Activated CD4-positive, alpha-beta T cell treated with anti-CD3 and anti-CD28 coated beads, Interleukin-10, Interleukin-2, amounts not matched to agents 100 ng/mL and 50 ng/mL, durations not matched to agents 16 hours and 8 hours (primary cell): Measurements from ENCODE around the gene STAT2.
"Not testable (repeated sequence)": the region's sequence is repeated elsewhere in the genome, so short reads cannot be mapped to it uniquely, and the experiment has no call there.

Experiments used
- DNase-seq: peaks from one replicate; pipeline ENCODE4 v3.0.0-alpha.2; 2020

STAT2 gene

DNA sequence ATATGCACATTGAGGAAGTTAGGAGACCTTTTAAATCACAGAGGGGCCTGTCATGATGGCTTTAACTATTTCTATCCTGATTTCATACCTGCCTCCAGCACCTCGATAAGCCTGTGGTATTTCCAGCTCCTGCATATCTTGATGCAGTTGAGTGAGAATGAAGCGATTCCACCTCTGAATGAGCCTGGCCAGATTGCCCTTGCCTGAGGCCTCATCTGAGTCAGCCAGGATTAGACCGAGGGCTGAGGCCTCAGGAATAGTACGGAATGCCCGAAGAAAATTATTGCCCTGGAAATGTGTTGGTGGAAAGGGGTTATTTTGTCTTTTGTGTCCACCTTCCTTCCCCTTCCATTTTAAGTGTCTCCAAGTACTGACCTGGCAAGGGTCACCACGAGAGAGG, 35.7 kb downstream of the STAT2 start:
- DNase-seq, result no peak

DNA sequence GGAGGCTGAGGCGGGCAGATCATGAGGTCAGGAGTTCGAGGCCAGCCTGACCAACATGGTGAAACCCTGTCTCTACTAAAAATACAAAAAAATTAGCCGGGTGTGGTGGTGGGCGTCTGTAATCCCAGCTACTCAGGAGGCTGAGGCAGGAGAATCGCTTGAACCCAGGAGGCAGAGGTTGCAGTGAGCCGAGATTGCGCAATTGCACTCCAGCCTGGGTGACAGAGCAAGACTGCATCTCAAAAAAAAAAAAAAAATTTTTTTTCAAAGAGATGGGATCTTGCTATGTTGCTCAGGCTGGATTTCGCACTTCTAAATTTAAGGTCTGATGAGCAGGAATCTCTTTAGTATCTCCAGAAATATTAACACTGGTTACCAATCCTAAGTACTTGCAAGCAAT, 38.3 kb downstream of the STAT2 start:
- DNase-seq, result not testable (repeated sequence)

DNA sequence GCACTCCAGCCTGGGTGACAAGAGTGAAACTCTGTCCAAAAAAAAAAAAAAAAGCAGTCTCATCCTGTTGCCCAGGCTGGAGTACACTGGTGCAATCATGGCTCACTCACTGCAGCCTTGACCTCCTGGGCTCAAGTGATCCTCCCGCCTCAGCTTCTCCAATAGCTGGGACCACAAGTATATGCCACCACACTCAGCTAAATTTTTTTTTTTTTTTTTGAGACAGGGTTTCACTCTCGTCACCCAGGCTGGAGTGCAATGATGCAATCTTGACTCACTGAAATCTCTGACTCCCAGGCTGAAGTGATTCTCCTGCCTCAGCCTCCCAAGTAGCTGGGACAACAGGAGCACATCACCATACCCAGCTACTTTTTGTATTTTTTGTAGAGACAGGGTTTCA, 38.9 kb downstream of the STAT2 start:
- peak; percentile 20 for DNase-seq

DNA sequence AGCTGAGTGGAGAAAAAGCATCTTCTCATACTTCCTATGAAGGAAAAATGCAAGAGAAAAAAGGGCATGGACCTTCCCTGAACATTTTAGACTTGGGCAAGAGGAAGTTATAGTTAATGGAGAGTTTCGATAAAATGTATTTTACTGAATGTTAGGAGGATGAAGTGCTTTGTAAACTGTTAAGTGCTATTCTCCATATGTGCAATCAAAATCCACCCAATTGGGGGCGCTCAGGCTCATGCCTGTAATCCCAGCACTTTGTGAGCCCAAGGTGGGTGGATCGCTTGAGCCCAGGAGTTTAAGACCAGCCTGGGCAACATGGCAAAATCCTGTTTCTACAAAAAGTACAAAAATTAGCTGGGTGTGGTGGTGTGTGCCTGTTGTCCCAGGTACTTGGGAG, 42.2 kb downstream of the STAT2 start:
- DNase-seq, result no peak

DNA sequence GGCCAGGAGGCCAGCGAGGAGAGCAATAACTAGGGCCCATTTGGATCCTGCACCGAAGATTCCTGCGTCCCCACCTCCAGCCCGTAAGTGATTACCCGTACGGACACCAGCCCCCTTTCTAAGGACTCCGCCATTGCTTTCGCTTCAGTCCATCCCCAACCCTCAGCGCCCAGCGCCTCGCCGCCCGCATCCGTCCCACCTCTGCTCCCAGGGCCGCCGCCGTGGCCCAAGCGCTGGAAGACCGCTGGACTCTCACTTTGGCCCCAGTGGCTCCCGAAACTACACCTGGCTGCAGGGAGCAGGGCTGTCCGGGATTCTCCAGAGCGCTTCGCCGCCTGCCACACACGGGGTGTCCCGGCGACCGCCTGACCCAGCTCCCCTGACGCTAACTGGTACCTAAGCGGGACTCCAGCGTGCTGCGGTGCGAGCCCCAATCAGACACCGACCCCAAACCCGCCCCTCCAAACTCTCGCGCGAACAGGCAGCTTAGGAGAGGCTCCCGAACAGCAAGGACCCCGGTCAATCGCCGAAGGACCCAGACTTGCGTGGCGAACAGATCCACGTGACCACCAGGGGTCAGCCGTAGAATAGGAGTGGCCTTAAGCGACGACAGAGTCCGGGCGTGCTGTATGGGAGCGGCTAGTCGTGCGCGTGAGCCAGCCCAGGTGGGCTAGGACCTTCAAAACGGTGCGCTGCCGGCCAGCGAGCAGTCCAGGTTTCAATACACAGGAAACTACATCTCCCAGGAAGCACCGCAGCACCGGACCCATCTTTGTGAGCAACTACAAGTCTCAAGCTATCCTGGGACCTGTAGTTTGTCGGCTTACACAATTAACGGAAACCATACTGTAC, 44.1 kb downstream of the STAT2 start, which contains the start of gene CNPY2:
TSS of gene CNPY2 (minus strand) at position 367 of the 852 bp plus-strand sequence. CDS start 771 bp downstream, outside the sequence.
- peak; percentile 98 for DNase-seq

DNA sequence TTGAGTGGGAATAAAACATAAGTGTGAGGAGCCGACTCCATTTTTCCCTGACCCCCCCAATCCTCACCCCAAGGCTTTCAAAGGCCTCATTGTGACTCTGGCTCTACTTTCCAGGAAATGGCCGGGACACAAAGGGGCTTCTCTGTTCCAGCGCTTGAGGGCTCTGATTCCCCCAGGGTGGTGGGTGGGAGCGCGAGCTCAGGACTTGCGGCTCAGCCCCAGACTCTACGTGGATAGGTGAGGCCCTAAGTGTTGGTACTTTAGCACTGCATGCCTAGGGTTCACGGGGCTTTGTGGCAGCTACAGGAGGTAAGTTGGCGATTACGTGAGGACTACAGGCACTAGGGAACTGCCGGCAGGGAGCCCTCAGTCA, 44.7 kb downstream of the STAT2 start:
- DNase-seq, result no peak

DNA sequence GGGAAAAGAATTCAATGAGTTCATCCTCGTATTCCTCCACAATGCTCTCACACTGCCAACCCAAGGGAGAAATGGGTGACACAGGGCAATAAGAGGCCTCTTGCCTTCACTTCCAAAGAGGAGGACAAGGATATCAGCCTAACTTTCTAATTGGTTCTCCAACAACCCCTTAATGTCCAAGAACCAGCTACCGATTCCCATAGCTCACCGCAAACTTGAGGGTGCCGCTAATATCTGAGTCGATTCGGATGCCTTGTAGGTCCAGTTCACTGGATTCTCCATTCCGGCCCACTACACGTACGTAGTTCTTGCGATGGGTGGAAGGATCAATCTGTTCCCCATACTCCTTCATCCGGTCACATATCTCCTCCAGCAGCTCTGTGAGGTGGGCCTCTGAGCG, 48.9 kb downstream of the STAT2 start:
- DNase-seq, result no peak

DNA sequence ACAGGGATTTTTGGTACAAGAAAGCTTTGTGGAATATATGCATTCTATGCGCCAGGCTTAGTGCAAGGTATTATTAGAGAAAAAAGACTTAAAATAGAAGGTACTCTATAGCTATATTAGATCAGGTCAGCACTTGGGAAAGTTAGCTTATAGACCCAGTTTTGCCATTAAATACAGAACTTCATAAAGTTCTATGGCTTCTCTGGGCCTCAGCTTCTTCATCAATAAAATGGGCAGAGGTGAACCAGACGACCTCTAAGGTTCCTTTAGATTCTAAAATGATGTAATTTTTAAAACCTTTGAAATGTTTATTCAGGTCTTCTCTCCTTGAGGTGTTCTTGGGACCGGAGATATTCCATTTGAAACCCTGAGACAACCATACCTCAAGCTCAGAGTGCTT, 51.2 kb downstream of the STAT2 start:
- DNase-seq, result no peak

DNA sequence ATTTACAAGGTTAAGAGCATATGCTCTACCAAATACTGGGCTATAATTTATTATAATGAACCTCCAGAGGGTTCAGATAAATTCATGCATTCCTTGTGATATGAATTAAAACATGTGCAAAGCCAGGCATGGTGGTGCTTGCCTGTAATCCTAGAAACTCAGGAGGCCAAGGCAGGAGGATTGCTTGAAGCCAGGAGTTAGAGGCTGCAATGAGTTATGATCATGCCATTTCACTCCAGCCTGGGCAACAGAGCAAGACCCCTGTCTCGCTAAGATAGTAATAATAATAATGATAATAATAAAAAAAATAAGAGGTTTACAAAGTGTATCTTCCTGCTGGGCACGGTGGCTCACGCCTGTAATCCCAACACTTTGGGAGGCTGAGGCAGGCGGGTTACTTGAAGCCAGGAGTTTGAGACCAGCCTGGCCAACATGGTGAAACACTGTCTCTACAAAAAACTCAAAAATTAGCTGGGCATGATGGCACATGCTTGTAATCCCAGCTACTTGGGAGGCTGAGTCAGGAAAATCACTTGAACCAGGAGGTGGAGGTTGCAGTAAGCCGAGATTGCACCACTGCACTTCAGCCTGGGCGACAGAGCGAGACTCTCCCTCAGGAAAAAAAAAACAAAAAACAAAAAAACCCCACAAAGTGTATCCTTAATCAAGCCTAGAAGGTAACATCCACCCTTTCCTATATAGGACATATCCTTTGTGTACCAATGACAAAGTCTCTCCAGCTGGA, 52.5 kb downstream of the STAT2 start:
- no peak for DNase-seq

DNA sequence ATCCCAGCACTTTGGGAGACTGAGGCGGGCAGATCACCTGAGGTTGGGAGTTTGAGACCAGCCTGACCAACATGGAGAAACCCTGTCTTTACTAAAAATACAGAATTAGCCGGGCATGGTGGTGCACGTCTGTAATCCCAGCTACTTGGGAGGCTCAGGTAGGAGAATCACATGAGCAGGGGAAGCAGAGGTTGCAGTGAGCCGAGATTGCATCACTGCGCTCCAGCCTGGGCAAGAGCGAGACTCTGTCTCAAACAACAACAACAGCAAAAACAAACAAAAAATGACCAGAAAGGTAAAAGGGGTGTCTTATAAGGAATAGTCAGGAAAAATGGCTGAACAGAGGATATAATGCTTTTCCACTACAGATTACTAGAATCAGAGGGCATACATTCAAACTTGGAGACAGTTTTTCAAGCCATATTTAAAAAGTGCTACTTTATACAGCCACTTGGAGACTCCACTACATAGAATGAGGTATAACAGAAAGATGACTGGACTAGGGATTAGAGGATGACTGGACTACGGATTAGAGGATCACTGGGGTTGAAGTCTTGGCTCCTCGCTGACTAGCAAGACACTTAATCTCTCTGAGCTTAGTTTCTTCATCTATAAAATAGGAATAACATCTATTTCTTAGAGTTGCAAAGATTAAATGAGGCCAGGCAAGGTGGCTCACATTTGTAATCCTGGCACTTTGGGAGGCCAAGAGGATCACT, 54.9 kb downstream of the STAT2 start:
- no peak for DNase-seq

DNA sequence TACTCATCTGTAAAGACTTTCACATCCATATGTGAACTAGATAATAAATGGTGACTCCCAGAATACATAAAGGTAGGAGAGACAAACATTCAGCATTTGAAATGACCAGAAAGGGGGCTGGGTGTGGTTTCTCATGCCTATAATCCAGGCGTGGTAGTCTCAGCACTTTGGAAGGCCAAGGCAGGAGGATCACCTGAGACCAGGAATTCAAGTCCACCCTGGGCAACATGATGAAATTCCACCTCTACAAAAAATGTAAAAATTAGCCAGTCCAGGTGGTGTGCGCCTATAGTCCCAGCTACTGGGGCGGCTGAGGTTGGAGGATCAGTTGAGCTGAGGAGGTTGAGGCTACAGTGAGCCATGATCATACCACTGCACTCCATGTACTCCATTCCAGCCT, 55.6 kb downstream of the STAT2 start:
- DNase-seq, result no peak

DNA sequence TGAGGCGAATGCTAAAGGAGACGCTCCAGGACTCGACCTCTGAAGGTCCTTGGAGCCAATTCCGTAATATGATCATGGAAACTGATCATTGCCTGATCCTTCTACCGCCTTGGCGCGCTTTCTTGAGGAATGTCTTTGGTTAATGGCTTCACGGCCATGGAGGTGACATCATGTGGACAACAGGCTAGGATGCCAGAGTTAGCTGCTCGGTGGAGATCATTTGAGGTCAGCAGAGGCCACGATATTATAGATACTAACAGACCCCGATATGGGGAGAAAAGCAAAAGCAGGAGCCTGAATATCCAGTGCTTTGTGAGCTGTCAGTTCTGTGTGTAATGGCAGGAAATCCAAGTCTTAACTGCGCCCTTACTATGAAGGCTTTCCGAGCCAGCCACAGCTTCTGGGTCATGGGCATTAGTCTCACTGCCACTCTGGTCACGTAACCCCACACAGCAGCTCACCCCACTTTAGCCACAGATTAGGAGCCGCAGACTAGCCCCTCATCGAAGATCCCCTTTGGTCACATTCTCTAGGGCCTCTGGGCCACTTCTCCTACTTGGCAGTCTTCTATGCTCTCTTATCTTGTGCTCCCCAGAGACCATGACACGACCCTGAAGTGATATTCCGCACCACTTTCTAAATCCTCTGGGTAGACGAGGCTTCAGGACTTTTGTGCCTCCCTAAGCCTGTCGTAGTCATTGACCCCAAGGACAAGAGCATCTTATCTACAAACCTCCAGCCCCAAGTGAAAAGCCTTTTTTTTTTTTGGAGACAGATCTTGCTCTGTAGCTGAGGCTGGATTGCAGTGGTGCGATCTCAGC, 59.1 kb downstream of the STAT2 start:
- no peak for DNase-seq

DNA sequence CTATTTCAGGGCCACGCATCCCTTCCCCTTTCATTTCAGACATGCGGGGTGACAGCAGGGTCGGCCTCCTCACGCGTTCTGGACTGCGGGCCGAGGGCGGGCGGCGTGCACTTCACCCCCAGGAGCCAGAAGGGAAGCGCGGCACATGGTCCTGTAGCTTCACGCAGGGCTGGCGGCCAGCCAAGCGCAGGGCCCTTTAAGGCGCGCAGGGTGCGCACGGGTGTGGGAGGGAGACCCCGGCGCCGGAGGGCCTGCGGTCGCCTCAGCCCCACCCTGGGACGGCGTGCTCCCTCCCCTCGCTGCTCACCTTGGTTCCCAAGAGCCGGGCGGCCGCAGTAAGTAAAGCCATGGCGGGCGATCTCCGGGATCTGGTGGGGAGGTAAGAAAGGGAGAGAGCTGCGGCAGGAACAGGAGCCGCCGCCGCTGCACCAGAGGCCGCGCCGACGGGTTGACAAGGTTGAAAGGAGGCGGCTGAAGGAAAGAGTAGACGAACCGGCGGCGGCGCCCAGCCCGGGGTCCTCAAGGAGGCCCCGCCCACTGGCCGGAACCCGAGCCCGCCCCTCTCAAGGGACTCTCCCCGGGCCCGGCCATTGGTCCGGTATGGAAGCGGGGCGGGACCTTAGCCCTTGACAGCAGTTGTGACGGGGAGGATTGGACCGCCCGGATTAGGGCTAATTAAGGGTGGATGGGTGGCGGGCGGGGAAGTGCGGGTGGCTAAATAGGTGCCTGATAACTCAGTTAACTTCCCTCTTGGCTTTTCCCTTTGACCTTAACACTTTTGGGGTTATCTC, 59.9 kb downstream of the STAT2 start, which contains the start of gene CS:
TSS of gene CS (minus strand) at position 478 of the 791 bp plus-strand sequence. CDS start at position 349, 129 bp downstream.
- peak; percentile 100 for DNase-seq

DNA sequence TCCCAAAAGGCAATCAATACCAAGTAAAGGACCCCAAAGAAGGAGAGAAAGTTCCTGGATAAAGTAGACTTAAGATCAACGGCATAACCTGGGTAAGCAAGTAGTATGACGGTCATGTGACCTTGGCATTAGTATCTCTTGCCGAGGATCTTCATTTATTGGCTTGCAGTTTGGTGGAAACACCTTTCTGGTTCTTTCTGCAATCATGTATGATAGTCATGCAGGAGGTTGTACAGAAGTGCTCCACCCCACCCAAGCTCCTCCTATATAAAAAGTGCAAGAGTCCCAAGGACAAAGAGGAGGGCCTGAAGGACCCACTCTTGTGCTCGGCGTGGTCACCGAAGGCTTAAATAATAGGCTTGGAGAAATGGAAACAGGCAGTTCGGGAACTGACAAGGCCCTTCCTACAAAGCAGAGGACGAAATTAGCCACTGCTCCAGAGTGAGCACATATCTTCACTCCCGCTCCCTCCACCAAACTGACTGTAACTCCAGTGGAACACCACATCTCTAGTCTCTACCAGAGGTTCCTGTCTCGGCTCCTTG, 60.5 kb downstream of the STAT2 start:
- DNase-seq, result peak; percentile 65

DNA sequence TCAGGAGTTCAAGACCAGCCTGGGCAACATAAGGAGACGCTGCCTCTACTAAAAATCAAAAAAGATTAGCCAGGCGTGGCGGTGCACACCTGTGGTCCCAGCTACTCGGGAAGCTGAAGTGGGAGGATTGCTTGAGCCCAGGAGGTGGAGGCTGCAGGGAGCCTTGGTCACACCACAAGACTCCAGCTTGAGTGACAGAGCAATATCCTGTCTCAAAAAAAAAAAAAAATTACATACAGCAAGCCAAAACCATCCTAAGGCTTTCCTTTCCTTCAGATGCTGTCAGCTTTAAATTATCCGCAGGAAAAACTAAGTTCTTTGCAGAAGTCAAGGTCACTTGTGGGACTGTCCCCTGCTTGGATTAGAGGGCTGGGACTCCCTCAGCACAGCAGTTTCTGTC, 61.1 kb downstream of the STAT2 start:
- DNase-seq, result no peak

DNA sequence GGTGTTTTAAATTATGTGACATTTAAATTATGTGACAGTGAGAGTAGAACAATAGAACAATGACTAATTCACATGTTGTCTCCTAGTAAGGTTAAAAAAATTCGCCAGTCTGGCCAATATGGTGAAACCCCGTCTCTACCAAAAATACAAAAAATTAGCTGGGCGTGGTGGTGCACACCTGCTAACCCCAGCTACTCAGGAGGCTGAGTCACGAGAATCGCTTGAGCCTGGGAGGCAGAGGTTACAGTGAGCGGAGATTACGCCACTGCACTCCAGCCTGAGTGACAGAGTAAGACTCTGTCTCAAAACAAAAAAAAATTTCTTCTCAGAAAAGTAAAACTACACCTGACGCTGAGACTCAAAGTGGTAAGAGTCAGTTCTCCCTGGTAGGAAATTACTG, 62.5 kb downstream of the STAT2 start:
- DNase-seq, result no peak

DNA sequence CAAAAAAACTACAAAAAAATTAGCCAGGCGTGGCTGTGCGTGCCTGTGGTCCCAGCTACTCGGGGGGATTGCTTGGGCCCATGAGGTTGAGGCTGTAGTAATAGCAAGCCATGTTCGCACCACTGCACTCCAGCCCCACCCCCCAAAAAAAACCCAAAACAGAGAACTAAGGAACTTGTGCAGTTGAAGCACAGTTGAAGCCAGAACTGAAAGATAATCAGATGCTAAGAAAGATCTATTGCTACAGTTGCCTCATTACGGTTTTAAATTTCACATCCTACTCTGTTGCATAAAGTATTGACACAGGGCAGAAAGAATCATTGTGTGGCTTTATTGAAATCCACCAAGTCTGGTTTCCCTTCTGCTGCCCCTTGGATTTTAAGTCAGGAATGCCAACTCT, 63.6 kb downstream of the STAT2 start:
- no peak for DNase-seq

DNA sequence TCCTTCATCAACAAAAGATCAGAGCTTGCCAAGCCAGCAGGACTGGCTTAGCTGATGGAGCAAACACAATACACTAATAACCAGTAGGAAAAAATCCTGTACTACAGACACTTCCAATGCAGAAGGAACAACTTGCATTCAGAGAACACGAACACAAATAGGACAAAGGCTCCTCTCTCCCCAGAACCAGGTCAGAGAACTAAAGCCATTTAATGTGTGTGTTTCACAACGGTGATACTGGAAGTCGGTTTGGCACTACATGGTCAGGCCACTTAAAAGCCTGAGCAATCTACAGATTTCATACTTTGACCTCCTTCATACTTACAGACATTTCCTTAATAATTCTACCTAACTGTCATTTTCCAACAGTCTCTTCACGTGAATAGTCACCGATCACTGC, 66.1 kb downstream of the STAT2 start:
- DNase-seq, result no peak
